Measurements from ENCODE around the gene MIDN. TPM values are rescaled to one million over a fixed set of nuclear protein-coding genes. Genes with fewer than 3 reads are reported as not detected.

The MIDN gene
- total and polyA plus RNA-seq, 2 donors (not counting 1 experiment from before 2014, with no cell fraction given): 12.0 to 18.8 TPM

GRCh38 chr19:1237754-1238368 is 10.5 kb upstream of the MIDN start, which contains the start of gene CBARP:
Gene CBARP, minus strand, starts transcription at chr19:1238005. Its CDS starts 1,905 bp downstream, at chr19:1236100.
- no peaks in the 10 kb centered on the region for H3K27me3 ChIP-seq (ENCODE audit: control insufficient read depth, insufficient read depth, low read length)
- peak within 1 kb of the TSS; percentile 92 for H3K4me2 ChIP-seq (ENCODE audit: extremely low read depth, insufficient read depth, low read length)
- peak within 1 kb of the TSS; percentile 78 for H3K9ac ChIP-seq (ENCODE audit: insufficient read depth, low read length)
- peaks cover 17% of the 10 kb centered on the region for H3K4me1 ChIP-seq (ENCODE audit: control insufficient read depth, extremely low read depth, insufficient read depth, low read length)
- no peak within 1 kb of the TSS for H2AFZ ChIP-seq (ENCODE audit: low read length)
- H3K27ac ChIP-seq (ENCODE audit: insufficient read depth, low read length): peak within 1 kb of the TSS; percentile 43
- peak within 1 kb of the TSS; percentile 56 to 83 (median 76) for H3K4me3 ChIP-seq (replicated peaks in 1 of 4; ENCODE audit: control extremely low read depth in 1 of 4, insufficient read depth in 1 of 4, low read depth in 3 of 4, low read length in 4 of 4)
- TF ChIP-seq EZH2 (IDR thresholded peaks at IDR 0.05; ENCODE audit: low read length, missing control alignments) (no peak), CTCF (conservative IDR thresholded peaks at IDR 0.05 in 1 of 2, IDR thresholded peaks at IDR 0.05 in 1 of 2; ENCODE audit: low read depth in 1 of 2, low read length in 2 of 2) (no peak)
- no peak for DNase-seq (ENCODE audit: low read depth in 2 of 2)
- H3K36me3 ChIP-seq (ENCODE audit: control insufficient read depth, insufficient read depth, low read length): peaks cover 16% of the 10 kb centered on the region
- no peaks in the 10 kb centered on the region for H3K9me3 ChIP-seq (ENCODE audit: control insufficient read depth, insufficient read depth, low read depth, low read length)
- no peaks in the 10 kb centered on the region for H4K20me1 ChIP-seq (ENCODE audit: control insufficient read depth, extremely low read depth, insufficient read depth, low read length)
- peaks cover 12% of the 10 kb centered on the region for H3K79me2 ChIP-seq (ENCODE audit: control insufficient read depth, insufficient read depth, low read length)

- TF ChIP-seq CTCF (conservative IDR thresholded peaks at IDR 0.05 in 1 of 2, IDR thresholded peaks at IDR 0.05 in 1 of 2; ENCODE audit: low read depth in 1 of 2, low read length in 2 of 2): no peak
- TF ChIP-seq EZH2 (IDR thresholded peaks at IDR 0.05; ENCODE audit: low read length, missing control alignments): no peak
- H3K9ac ChIP-seq (ENCODE audit: insufficient read depth, low read length): peak overlapping the region; percentile 42
- no peak overlapping the region for H2AFZ ChIP-seq (ENCODE audit: low read length)
- no peak overlapping the region for H3K4me2 ChIP-seq (ENCODE audit: extremely low read depth, insufficient read depth, low read length)
- H3K79me2 ChIP-seq (ENCODE audit: control insufficient read depth, insufficient read depth, low read length): peaks cover 16% of the 10 kb centered on the region
- DNase-seq (ENCODE audit: low read depth in 2 of 2): no peak
- H3K27me3 ChIP-seq (ENCODE audit: control insufficient read depth, insufficient read depth, low read length): no peaks in the 10 kb centered on the region
- H3K9me3 ChIP-seq (ENCODE audit: control insufficient read depth, insufficient read depth, low read depth, low read length): no peaks in the 10 kb centered on the region
- no peaks in the 10 kb centered on the region for H4K20me1 ChIP-seq (ENCODE audit: control insufficient read depth, extremely low read depth, insufficient read depth, low read length)
- peaks cover 13% of the 10 kb centered on the region for H3K36me3 ChIP-seq (ENCODE audit: control insufficient read depth, insufficient read depth, low read length)
- H3K4me3 ChIP-seq (replicated peaks in 1 of 4; ENCODE audit: control extremely low read depth in 1 of 4, insufficient read depth in 1 of 4, low read depth in 3 of 4, low read length in 4 of 4): peak overlapping the region in 3 of 4 experiments; percentile 15 to 46 (median 29)
- peaks cover 12% of the 10 kb centered on the region for H3K4me1 ChIP-seq (ENCODE audit: control insufficient read depth, extremely low read depth, insufficient read depth, low read length)
- no peak overlapping the region for H3K27ac ChIP-seq (ENCODE audit: insufficient read depth, low read length)
Observed at GRCh38 chr19:1238369-1239303, 9.7 kb upstream of the MIDN start.

GRCh38 chr19:1239420-1239795 is 9.0 kb upstream of the MIDN start:
- no peak for TF ChIP-seq EZH2 (IDR thresholded peaks at IDR 0.05; ENCODE audit: low read length, missing control alignments)
- no peak for TF ChIP-seq CTCF (conservative IDR thresholded peaks at IDR 0.05 in 1 of 2, IDR thresholded peaks at IDR 0.05 in 1 of 2; ENCODE audit: low read depth in 1 of 2, low read length in 2 of 2)
- H3K36me3 ChIP-seq (ENCODE audit: control insufficient read depth, insufficient read depth, low read length): peaks cover 10% of the 10 kb centered on the region
- H3K79me2 ChIP-seq (ENCODE audit: control insufficient read depth, insufficient read depth, low read length): peaks cover 22% of the 10 kb centered on the region
- H3K4me3 ChIP-seq (replicated peaks in 1 of 4; ENCODE audit: control extremely low read depth in 1 of 4, insufficient read depth in 1 of 4, low read depth in 3 of 4, low read length in 4 of 4): no peak overlapping the region
- H3K9me3 ChIP-seq (ENCODE audit: control insufficient read depth, insufficient read depth, low read depth, low read length): no peaks in the 10 kb centered on the region
- H3K4me2 ChIP-seq (ENCODE audit: extremely low read depth, insufficient read depth, low read length): no peak overlapping the region
- H3K27me3 ChIP-seq (ENCODE audit: control insufficient read depth, insufficient read depth, low read length): no peaks in the 10 kb centered on the region
- H2AFZ ChIP-seq (ENCODE audit: low read length): no peak overlapping the region
- DNase-seq (ENCODE audit: low read depth in 2 of 2): no peak
- peak overlapping the region; percentile 81 for H3K27ac ChIP-seq (ENCODE audit: insufficient read depth, low read length)
- H3K4me1 ChIP-seq (ENCODE audit: control insufficient read depth, extremely low read depth, insufficient read depth, low read length): peaks cover 12% of the 10 kb centered on the region
- no peaks in the 10 kb centered on the region for H4K20me1 ChIP-seq (ENCODE audit: control insufficient read depth, extremely low read depth, insufficient read depth, low read length)
- H3K9ac ChIP-seq (ENCODE audit: insufficient read depth, low read length): no peak overlapping the region
